Fibroblast of lung (primary cell): ENCODE data around the gene EFNB2.

Source experiments
- EZH2 ChIP-seq: IDR thresholded peaks from 2 replicates; pipeline ENCODE4 v1.5.1; 2012; ENCODE audit warnings: low read length, control low read depth, mild to moderate bottlenecking; ENCODE audit errors: missing control alignments
- TF ChIP-seq, protein P1 (sequence below), 2 donors: IDR thresholded peaks in 1 of 2; conservative IDR thresholded peaks in 1 of 2; 1 replicate in 1 of 2; 2 replicates in 1 of 2; pipeline ENCODE4 v1.5.1; 2011 to 2012; ENCODE audit warnings: low read length in 2 of 2, control low read depth in 1 of 2, inconsistent platforms in 1 of 2, low read depth in 1 of 2, mild to moderate bottlenecking in 1 of 2

DNA sequence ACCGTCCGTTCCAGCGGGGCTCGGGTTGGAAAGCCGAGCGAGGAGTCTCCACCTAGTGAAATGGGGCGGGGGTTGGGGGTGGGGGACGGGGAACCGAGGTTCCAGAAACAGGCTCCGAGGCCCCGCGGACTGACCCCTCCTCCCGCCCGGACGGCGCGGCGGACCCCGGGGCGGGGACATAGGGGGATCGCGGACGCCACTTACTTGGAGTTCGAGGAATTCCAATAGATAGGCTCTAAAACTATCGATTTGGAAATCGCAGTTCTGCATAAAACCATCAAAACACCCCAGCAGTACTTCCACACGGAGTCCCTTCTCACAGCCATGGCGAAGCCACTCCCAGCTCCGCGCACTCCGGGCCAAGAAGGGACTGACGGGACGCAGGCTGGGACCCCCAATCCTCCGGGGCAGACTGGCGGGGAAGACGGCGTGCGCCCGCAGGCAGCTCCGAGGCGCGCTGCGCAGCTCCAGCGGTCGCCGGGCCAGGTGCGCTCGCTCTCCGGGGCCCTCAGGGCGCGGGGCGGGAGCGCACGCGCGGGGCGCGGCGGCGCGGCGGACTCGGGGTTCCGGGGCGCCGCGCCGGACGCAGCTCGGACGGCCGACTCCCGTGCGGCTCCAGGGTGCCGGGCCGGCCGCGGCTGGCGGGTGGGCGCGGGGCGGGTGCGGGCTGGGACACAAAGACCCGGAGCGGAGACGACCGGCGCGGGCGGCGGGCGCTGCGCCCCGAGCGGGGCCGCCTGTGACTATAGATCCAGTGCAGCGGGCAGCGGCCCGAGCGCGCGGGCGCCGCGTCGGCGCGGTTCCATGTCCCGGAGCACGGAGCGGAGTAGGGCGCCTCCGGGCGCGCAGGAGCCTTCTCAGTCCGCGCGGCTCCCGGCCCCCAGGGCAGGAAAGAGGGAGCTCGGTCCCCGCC lies 567 bp downstream of the EFNB2 start:
- TF ChIP-seq, protein P1, sequence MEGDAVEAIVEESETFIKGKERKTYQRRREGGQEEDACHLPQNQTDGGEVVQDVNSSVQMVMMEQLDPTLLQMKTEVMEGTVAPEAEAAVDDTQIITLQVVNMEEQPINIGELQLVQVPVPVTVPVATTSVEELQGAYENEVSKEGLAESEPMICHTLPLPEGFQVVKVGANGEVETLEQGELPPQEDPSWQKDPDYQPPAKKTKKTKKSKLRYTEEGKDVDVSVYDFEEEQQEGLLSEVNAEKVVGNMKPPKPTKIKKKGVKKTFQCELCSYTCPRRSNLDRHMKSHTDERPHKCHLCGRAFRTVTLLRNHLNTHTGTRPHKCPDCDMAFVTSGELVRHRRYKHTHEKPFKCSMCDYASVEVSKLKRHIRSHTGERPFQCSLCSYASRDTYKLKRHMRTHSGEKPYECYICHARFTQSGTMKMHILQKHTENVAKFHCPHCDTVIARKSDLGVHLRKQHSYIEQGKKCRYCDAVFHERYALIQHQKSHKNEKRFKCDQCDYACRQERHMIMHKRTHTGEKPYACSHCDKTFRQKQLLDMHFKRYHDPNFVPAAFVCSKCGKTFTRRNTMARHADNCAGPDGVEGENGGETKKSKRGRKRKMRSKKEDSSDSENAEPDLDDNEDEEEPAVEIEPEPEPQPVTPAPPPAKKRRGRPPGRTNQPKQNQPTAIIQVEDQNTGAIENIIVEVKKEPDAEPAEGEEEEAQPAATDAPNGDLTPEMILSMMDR (conservative IDR thresholded peaks at IDR 0.05 in 1 of 2, IDR thresholded peaks at IDR 0.05 in 1 of 2; ENCODE audit: low read depth in 1 of 2, low read length in 2 of 2) = no peak
- TF ChIP-seq EZH2 = no peak
